GM19240 (cell line): ENCODE data around the gene CRAMP1.
"Not testable (repeated sequence)": the region's sequence is repeated elsewhere in the genome, so short reads cannot be mapped to it uniquely, and the experiment has no call there.

Experiments
- DNase-seq: peaks from one replicate; pipeline ENCODE4 v3.0.0; 2011; ENCODE audit warnings: low spot score; ENCODE audit not compliant: insufficient read length

CRAMP1 gene

GRCh38 chr16:1680361-1680760 is 68.2 kb downstream of the CRAMP1 start:
- DNase-seq = no peak

DNA sequence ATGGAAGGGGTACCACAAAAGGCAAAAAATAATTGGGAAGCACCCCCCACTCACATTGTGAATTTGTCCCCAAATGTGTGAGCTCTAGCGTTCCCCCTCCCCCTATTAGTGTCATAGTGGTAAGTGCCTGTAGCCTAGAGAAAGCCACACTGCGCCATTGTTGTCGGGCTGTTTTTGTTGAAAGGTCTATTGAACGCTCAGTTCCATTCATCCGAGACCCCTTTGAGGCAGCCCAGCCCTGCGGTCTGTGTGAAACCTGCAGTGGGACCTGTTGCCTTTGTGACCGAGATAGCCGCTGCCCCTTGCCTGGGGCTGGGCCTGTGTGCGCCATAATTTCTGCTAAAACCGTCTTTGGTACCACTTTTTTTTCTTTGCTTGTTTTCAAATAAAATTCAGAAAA is 68.9 kb downstream of the CRAMP1 start:
- DNase-seq = no peak

DNA sequence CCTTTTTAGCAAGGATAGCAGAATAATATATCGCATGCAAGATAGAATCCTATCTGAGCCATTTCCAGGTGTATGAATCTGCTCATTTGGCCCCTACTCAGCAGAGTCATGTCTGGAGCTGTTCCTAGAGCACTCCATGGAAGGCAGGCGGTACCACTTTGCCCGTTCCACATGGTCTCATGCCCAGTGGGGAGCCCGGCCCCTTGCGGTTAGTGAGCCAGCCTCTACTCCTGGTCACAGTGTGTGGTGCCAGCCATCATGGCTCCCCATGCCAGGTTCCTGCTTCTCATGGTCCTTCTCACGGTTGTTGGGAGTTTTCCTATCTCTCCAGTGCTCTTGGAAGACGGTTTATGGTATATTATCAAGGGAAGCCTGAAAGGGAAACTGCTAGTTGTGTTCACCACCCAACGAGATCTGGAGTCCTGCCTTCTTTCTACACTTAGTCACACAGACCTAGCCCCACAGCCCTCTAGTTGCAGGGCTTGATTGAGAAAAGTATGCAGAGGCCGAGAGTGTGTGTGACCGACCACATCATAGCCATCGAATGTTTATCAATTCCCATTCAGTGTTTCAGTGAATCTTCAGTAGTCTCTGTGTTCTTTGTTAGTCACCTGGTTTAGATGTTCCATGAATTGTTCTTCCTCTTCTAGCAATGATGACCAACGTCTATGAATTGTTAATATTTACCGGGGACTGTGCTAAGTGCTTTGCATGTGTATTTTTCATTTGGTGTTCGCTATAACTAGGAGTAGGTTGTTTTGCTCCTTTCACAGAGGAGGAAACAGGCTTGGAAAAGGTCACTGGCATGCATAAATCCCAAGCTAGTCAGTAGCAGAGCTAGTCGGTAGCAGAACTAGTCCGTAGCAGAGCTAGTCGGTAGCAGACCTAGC is 75.5 kb downstream of the CRAMP1 start:
- no peak for DNase-seq

DNA sequence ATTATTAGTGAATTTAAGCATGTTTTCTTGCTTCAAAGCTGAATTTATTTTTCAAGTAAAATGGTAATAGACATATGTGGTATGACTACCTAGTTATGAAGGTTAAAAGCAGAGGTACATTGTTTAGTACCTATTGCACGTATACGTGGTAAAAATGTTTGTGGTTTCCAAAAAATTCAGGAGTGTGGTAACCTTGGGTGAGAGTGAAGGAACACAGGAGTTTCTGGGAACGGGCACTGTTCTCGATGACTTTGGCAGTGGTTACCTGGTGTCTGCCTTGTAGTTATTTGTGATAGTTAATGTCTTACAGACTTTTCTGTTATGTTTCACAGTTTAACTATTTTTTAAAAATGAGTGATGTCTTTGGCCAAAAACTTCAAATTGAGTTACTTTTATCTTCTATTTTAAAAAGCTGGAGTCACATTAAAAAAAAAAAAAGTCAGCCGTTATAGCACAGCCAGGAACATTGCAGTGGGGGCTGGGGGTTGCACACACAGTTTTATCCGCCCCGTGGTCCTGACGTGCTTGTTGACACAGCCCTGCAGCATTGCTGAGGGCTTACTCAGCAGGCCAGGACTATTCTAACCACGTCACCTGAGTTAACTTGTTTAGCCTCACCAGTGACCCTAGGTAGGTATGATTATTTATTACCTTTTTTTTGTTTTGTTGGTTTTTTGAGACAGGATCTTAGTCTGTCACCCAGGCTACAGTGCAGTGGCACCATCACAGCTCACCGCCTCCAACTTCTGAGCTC is 76.8 kb downstream of the CRAMP1 start:
- DNase-seq = no peak

DNA sequence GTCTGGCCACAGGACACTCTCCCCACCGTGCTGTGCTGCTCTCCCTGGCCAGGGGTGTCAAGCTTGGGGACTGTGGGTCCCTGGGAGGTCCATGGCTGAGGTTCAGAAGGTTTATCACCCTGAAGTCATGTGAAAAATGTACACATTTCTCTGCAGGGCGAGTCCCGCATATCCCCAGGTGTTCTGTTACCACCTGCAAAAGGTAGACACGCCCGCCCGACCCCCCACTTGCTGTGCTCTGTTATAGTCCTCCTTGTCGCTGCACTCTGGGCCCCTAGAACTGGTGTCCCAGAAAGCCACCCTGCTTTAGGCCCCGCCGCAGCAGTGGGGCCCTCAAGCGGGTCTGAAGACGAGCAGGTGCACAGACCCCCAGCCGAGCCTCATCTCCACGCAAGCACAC is 77.7 kb downstream of the CRAMP1 start:
- DNase-seq = no peak

DNA sequence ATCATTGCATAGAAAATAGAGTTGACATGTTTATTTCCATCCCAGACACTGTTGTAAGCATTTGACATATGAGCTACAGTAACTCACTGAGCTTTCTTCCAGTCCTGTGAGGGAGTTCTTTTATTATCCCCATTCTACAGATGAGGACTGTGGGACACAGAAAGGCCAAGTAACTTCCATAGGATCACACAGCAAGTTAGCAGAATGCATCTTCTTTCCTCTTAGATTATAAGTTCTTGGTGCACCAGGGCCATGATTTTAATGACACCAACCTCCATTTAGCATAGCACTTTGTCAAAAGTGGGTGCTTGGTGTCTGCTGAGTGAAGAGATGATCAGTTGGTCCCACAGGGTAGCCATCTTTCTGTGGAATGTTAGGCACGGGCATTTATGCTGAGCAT is 78.7 kb downstream of the CRAMP1 start:
- DNase-seq = no peak

GRCh38 chr16:1691276-1691675 is 79.1 kb downstream of the CRAMP1 start:
- no peak for DNase-seq

DNA sequence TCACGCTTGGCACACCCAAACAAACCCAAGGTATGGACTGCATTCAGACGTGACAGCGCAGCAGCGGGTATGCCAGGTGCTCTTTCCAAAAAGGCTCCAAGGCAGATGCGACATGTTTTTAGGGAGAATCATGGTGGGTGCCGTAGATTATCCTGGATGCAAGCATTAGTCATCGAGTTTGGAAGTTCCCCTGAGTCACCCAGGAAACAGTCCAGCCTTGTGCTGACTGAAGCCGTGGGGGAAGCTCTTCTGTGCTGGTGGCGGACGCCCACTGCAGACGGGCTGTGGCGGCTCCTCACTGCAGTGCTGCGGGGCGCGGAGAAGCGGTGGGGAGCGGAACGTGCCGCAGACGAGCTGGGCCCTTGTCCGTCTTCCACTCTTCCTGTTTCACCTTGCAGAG is 79.8 kb downstream of the CRAMP1 start:
- DNase-seq = no peak

- no peak for DNase-seq
Observed at GRCh38 chr16:1696863-1697262, 84.7 kb downstream of the CRAMP1 start.

DNA sequence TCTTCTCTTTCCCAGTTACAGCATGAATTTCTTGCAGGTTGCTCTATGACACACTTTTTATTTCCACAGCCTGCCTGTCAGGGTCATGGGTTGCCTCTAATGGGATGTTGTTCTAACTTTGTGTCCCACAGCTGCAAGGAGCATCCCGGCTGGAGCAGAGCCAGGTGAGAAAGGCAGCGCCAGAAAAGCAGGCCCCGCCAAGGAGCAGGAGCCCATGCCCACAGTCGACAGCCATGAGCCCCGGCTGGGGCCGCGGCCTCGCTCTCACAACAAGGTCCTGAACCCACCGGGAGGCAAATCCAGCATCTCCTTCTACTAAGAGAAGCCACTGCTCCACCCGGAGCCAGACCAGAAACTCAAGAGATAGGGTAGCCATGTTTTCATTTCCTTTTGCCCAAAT is 86.5 kb downstream of the CRAMP1 start:
- no peak for DNase-seq

DNA sequence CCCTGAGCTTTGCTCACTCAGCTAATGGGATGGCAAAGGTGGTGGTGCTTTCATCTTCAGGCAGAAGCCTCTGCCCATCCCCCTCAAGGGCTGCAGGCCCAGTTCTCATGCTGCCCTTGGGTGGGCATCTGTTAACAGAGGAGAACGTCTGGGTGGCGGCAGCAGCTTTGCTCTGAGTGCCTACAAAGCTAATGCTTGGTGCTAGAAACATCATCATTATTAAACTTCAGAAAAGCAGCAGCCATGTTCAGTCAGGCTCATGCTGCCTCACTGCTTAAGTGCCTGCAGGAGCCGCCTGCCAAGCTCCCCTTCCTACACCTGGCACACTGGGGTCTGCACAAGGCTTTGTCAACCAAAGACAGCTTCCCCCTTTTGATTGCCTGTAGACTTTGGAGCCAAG is 88.1 kb downstream of the CRAMP1 start:
- DNase-seq = no peak

DNA sequence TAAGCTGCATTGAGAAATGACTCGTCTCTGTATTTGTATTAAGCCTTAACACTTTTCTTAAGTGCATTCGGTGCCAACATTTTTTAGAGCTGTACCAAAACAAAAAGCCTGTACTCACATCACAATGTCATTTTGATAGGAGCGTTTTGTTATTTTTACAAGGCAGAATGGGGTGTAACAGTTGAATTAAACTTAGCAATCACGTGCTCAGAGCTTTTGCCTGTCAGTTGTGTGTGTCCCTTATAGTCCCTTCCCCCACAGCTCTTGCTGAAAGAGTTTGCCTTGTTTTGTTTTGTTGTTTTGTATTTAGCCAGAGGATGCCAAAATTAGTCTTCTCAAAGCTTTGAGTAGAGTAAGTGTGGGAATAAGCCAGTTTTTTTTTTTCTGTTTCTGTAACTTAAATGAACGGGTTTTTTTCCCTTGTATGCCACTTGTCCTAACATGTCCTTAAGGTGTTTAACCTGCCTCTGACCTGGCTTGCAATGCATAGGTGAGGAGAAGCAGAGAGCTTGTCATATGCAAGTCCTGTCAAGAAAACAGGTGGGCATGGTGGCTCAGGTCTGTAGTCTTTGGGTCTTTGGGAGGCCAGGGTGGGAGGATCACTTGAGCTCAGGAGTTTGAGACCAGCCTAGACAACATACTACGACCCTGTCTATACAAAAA is 89.2 kb downstream of the CRAMP1 start:
- no peak for DNase-seq

DNA sequence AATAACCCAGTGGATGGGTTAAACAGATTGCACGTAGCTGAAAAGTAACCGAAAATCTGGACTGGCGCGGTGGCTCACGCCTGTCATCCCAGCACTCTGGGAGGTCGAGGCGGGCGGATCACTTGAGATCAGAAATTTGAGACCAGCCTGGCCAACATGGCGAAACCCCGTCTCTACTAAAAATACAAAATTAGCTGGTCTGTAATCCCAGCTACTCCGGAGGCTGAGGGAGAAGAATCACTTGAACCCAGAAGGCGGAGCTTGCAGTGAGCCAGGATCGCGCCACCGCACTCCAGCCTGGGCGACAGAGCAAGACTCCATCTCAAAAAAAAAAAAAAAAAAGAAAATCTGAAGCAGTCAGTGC is 93.1 kb downstream of the CRAMP1 start:
- not testable (repeated sequence) for DNase-seq

DNA sequence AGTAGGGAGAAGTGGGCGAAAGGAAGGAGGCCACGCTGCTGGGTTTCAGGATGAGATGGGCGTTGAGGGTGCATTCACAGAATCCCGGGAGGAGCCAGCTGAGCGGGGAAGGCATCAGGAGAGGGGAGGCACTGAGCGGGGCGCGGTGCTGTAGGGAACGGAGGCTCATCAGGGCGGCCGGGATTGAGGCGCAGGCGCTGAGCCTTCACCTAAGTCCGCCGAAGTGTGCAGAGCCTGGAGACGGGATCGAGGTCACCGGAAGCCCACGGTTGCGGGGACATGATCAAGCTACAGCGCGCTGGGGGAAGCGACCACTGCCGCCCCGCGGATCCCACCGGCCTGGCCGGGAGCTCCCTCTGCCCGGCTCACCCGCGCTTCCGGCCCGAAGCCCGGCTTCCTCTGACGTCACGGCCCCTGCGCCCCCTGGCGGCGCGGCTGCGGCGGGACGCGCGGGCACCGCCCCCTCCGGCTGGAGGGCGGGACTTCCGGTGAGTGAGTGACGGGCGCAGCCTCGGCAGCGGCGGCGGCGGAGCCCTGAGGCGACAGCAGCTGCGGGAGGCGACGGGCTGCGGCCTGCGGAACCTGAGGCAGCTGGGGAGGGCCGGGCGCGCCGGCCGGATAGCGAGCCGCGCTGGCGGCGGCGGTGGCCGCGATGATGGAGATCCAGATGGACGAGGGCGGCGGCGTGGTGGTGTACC is 93.7 kb downstream of the CRAMP1 start, which contains the start of gene MAPK8IP3:
TSS of gene MAPK8IP3 (plus strand) at position 508 of the 698 bp plus-strand sequence. CDS start at position 653, 145 bp downstream.
- DNase-seq = peak; percentile 97

DNA sequence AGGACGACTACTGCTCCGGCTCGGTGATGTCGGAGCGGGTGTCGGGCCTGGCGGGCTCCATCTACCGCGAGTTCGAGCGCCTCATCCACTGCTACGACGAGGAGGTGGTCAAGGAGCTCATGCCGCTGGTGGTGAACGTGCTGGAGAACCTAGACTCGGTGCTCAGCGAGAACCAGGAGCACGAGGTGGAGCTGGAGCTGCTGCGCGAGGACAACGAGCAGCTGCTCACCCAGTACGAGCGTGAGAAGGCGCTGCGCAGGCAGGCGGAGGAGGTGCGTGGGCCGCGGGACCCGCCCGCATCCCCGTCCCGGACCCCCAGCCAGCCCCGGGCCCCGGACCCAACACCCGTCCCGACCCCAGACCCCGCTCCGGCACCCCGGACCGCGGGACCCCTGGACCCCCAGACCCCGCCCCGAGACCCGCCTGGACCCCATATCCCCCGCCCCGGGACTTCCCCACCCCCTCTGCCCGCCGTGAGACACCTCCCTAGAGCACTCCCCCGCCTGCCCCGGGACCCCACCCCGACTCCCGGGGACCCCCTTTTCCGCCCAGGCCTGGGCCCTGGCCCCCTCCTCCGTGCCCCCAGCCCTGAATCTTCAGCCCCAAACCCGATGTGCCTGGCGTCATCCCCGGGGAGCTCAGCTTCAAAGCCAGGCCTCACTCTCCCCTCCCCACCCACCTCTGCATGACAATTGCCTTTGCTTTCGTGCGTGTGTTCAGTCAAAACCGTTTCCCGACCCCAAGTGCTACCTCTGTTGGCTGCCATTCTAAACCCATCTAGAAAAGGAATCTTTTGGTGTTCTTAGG is 94.4 kb downstream of the CRAMP1 start:
- DNase-seq = peak; percentile 48

DNA sequence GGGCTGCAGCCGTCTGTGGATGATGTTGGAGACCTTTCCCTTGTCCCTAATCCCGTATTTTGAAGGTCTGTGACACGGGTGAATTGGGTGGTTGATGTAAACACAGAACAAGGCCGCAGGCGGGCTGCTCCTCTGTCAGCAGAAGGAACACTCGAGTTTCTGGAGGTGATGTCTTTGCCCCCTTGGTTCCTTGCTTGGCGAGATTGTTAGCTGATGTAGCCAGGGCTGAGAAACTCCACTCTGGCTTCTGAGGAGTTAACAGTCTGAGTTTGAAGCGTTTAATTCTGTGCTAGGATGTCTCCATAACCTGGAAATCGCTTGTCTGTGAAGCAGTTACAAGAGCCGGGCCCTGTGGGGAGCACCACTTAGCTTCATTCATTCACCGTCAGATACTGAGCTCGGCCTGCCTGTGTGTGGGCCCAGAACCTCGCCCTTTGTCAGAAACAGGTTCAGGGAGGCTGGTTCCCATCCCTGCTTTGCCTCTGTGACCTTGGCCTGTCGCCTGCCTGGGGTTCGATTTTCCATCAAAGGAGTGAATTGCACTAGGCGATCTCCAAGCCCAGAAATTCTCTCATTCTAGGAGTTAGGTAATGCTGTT is 95.1 kb downstream of the CRAMP1 start:
- DNase-seq = no peak

- no peak for DNase-seq
Observed at GRCh38 chr16:1708083-1708767, 96.1 kb downstream of the CRAMP1 start.

DNA sequence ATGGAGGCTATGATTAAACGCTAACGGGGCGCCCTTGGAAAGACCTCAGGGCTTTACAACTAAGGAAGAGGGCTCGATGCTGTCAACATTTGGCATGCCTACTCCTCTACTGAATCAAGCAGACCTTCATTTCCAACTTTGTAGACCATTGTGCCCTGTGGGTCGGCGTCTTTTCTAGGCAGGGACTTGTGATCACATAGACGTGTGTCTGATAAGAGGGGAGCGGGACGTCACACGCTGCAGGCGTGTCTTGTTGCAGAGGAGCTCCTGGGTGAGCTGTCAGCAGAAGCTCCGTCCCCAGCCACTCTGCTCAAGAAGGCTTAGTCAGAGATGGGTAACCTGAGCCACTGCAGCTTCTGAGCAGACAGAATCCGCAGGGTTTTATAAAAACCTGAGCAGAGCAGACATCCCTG is 96.6 kb downstream of the CRAMP1 start:
- no peak for DNase-seq

- DNase-seq = no peak
Observed at GRCh38 chr16:1709356-1709755, 97.2 kb downstream of the CRAMP1 start.
